ENCODE measurements around the gene POPDC3.

Gene POPDC3

GRCh38 chr6:105204331-105204730 is 24.5 kb upstream of the POPDC3 start:
- no peaks in the 10 kb centered on the region for H4K20me1 ChIP-seq (ENCODE audit: low read depth, low read length)
- TF ChIP-seq EZH2phosphoT487 (conservative IDR thresholded peaks at IDR 0.05; ENCODE audit: low read length) (no peak), CTCF (IDR thresholded peaks at IDR 0.05; ENCODE audit: insufficient read depth, low read length, poor library complexity, severe bottlenecking) (no peak)
- no peak overlapping the region for H3K4me3 ChIP-seq (ENCODE audit: insufficient read depth, low read length, poor library complexity, severe bottlenecking)
- H3K9ac ChIP-seq (ENCODE audit: low read length), result no peak overlapping the region
- H3K9me2 ChIP-seq (replicated peaks; ENCODE audit: insufficient read depth, low read length), result no peaks in the 10 kb centered on the region
- H3K27me3 ChIP-seq (ENCODE audit: low read length), result 0 out of 2 replicates have a peak, but pooled peaks cover 5% of the 10 kb centered on the region
- H3K27ac ChIP-seq (ENCODE audit: low read depth, low read length), result no peak overlapping the region
- H3K36me3 ChIP-seq (ENCODE audit: low read length), result no peaks in the 10 kb centered on the region
- H3K4me2 ChIP-seq (ENCODE audit: low read depth, low read length, poor library complexity, severe bottlenecking), result no peak overlapping the region
- no peaks in the 10 kb centered on the region for H3K79me2 ChIP-seq (ENCODE audit: insufficient read depth, low read length)
- H3F3A ChIP-seq (ENCODE audit: insufficient read depth), result no peaks in the 10 kb centered on the region
- H2AFZ ChIP-seq (ENCODE audit: low read depth, low read length, severe bottlenecking), result no peak overlapping the region
- no peaks in the 10 kb centered on the region for H3K9me3 ChIP-seq (ENCODE audit: insufficient read depth, low read length)

- no peaks in the 10 kb centered on the region for H3K9me2 ChIP-seq (replicated peaks; ENCODE audit: insufficient read depth, low read length)
- no peak for TF ChIP-seq EZH2phosphoT487 (conservative IDR thresholded peaks at IDR 0.05; ENCODE audit: low read length)
- TF ChIP-seq CTCF (IDR thresholded peaks at IDR 0.05; ENCODE audit: insufficient read depth, low read length, poor library complexity, severe bottlenecking), result no peak
- no peak overlapping the region for H3K27ac ChIP-seq (ENCODE audit: low read depth, low read length)
- H3K9me3 ChIP-seq (ENCODE audit: insufficient read depth, low read length), result no peaks in the 10 kb centered on the region
- H3K4me2 ChIP-seq (ENCODE audit: low read depth, low read length, poor library complexity, severe bottlenecking), result no peak overlapping the region
- H3K9ac ChIP-seq (ENCODE audit: low read length), result no peak overlapping the region
- H3K27me3 ChIP-seq (ENCODE audit: low read length), result 0 out of 2 replicates have a peak, but pooled peaks cover 5% of the 10 kb centered on the region
- no peaks in the 10 kb centered on the region for H3K79me2 ChIP-seq (ENCODE audit: insufficient read depth, low read length)
- H2AFZ ChIP-seq (ENCODE audit: low read depth, low read length, severe bottlenecking), result no peak overlapping the region
- no peak overlapping the region for H3K4me3 ChIP-seq (ENCODE audit: insufficient read depth, low read length, poor library complexity, severe bottlenecking)
- no peaks in the 10 kb centered on the region for H3F3A ChIP-seq (ENCODE audit: insufficient read depth)
- no peaks in the 10 kb centered on the region for H3K36me3 ChIP-seq (ENCODE audit: low read length)
- no peaks in the 10 kb centered on the region for H4K20me1 ChIP-seq (ENCODE audit: low read depth, low read length)
Observed at GRCh38 chr6:105202486-105202885, 22.7 kb upstream of the POPDC3 start.

DNA sequence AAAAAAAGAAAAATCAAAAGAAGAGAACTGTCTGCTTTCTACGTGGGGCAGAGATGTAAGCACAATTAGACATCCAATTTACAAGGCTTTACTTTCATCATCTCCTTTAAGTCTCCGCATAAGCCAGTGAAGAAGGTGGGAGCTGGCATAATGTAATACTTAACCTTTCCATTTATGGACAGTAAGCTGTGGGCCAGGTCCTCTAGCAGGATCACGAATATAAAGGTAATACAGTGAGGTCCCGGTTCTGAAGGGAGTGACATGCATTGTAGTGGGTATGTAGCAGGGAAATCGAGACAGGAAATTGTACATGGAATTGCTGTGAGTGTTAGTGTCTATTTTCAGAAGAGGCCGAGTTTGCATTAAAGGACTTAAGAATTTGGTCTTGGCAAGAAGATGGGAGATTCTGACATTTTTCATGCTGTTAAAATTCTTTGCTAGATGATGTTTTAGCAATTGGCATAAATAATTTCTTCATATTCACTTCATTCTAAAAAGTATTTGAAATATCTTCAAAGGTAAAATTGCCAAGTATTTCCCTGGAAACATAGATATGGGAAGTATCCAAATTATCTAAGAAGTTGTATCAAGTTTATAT is 20.4 kb upstream of the POPDC3 start:
- Histone ChIP-seq H3K27ac (ENCODE audit: low read depth, low read length) (no peak overlapping the region), H3K4me3 (ENCODE audit: insufficient read depth, low read length, poor library complexity, severe bottlenecking) (no peak overlapping the region), H3K9ac (ENCODE audit: low read length) (no peak overlapping the region), H3F3A (ENCODE audit: insufficient read depth) (no peaks in the 10 kb centered on the region), H3K4me2 (ENCODE audit: low read depth, low read length, poor library complexity, severe bottlenecking) (no peak overlapping the region), H3K36me3 (ENCODE audit: low read length) (no peaks in the 10 kb centered on the region), H4K20me1 (ENCODE audit: low read depth, low read length) (no peaks in the 10 kb centered on the region), H3K9me3 (ENCODE audit: insufficient read depth, low read length) (no peaks in the 10 kb centered on the region), H2AFZ (ENCODE audit: low read depth, low read length, severe bottlenecking) (no peak overlapping the region), H3K79me2 (ENCODE audit: insufficient read depth, low read length) (no peaks in the 10 kb centered on the region), H3K27me3 (ENCODE audit: low read length) (0 out of 2 replicates have a peak, but pooled peaks cover 5% of the 10 kb centered on the region), H3K9me2 (replicated peaks; ENCODE audit: insufficient read depth, low read length) (no peaks in the 10 kb centered on the region)
- TF ChIP-seq CTCF (IDR thresholded peaks at IDR 0.05; ENCODE audit: insufficient read depth, low read length, poor library complexity, severe bottlenecking) (no peak), EZH2phosphoT487 (conservative IDR thresholded peaks at IDR 0.05; ENCODE audit: low read length) (no peak)

Measured in SU-DHL-6 (cell line).